HG02973 (cell line): Measurements from ENCODE around the gene GIGYF1.
"Not testable (repeated sequence)": the region's sequence is repeated elsewhere in the genome, so short reads cannot be mapped to it uniquely, and the experiment has no call there.

Experiments
- ATAC-seq: cut with Tn5 transposase; IDR thresholded peaks from one replicate; pipeline ENCODE4 v1.9.1; 2021; ENCODE audit warnings: moderate library complexity; ENCODE audit not compliant: unreplicated experiment

The GIGYF1 gene

DNA sequence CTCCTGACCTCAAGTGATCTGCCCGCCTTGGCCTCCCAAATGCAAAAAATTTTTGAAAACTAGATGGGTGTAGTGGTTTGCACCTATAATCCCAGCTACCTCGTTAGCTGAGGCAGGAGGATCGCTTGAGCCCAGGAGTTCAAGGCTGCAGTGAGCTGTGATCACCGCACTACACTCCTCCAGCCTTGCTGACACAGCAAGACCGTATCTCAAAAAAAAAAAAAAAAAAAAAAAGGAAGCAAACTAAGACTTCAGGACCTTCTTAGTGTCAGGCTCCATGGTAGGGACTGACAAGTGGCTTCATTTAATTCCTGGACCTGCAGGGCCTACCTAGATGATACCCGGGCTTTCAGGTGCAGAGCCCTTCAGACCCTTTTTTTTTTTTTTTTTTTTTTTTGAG is 14.3 kb upstream of the GIGYF1 start:
- no peak for ATAC-seq

DNA sequence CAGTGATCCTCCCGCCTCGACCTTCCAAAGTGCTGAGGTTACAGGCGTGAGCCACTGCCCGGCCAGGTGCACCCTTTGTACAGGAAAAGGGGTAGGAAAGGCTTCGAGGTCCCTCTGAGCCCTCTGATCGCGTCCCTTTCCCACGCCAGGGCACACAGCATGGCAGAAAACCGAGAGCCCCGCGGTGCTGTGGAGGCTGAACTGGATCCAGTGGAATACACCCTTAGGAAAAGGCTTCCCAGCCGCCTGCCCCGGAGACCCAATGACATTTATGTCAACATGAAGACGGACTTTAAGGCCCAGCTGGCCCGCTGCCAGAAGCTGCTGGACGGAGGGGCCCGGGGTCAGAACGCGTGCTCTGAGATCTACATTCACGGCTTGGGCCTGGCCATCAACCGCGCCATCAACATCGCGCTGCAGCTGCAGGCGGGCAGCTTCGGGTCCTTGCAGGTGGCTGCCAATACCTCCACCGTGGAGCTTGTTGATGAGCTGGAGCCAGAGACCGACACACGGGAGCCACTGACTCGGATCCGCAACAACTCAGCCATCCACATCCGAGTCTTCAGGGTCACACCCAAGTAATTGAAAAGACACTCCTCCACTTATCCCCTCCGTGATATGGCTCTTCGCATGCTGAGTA is 12.7 kb upstream of the GIGYF1 start:
- no peak for ATAC-seq

DNA sequence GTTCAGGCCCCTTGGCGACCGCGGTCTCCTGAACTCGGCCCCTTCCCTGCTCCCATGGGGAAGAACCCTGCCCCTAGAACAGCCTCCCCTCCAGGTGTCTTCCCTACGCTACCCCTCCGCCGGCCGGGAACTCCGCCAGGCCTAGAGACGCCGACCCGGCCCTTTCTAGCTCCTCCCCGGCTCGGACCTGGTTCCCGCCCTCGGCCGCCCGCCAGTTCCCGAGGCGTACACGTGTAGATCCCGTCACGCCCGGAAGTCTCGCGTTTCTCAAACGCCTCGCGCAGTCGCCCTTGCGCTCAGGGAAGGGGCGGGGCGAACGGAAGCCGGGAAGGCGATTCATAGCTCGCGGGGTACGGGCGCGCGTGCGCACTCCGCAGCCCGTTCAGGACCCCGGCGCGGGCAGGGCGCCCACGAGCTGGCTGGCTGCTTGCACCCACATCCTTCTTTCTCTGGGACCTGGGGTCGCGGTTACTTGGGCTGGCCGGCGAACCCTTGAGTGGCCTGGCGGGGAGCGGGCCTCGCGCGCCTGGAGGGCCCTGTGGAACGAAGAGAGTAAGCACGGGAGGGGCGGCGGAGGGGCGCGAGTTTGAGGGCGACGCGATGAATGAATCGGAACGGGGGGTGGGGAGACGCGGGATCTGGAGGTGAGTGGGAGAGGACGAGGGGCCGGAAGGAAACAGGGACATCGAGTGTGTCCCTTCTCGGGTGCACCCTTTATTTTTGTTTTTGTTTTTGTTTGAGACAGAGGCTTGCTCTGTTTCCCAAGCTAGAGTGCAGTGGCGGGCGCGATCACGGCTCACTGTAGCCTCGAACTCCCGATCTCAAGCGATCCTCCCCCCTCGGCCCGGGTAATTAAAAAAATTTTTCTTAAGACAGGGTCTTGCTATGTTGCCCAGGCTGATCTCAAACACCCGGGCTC is 12.0 kb upstream of the GIGYF1 start, which contains the start of gene POP7:
Gene POP7, plus strand, starts transcription at position 369 of the 919 bp plus-strand sequence. CDS start 710 bp downstream, outside the sequence.
- ATAC-seq, result peak; percentile 86

DNA sequence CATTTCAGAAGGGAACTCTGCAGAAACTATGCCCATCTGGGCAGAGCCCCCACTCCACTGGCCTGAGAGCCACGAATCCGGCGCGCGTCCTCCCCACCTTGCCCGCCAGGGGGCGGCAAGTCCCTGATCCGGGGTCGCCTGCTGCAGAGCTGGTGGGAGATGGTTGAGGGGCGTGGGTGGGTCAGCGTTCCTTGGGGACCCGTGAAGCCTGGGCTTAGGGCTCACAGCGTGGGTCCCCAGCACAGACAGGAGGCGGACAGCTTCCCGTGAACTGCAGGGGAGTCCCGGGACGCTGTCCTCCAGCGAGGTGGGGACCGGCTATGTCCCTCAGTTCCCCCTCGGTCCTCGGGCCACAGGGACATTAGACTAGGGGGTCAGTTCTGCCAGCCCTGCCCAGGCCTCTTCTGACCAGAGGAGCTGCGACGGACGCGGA is 11.3 kb upstream of the GIGYF1 start:
- ATAC-seq, result peak; percentile 53

DNA sequence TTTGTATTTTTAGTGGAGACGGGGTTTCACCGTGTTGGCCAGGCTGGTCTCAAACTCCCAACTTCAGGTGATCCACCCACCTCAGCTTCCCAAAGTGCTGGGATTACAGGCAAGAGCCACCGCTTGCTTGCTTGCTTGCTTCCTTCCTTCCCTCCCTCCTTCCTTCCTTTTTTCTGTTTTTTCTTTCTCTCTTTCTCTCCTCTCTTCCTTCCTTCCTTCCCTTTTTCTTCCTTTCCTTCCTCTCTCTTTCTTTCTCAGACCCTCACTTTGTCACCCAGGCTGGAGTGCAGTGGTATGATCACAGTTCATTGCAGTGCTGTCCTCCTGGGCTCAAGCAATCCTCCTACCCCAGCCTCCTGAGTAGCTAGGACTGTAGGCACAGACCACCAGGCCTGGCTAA is 7.0 kb upstream of the GIGYF1 start:
- ATAC-seq, result not testable (repeated sequence)

DNA sequence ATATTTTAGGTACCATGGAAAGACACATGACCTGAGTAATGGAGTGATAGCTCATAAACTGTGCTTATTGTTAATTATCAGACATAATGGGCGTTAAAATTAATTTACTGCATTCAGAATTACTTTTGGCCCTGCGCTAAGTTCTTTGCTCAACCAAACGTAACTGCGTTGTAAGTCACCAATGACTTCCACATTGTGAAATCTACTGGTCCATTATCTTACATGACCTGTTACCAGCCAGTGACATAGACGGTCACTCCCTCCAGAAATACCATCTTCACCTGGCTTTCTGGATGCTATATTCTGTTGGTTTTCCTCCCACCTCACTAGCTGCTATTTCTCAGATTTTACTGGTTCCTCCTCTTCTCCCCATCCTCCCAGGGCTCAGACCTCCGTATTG is 5.0 kb upstream of the GIGYF1 start:
- ATAC-seq, result no peak

DNA sequence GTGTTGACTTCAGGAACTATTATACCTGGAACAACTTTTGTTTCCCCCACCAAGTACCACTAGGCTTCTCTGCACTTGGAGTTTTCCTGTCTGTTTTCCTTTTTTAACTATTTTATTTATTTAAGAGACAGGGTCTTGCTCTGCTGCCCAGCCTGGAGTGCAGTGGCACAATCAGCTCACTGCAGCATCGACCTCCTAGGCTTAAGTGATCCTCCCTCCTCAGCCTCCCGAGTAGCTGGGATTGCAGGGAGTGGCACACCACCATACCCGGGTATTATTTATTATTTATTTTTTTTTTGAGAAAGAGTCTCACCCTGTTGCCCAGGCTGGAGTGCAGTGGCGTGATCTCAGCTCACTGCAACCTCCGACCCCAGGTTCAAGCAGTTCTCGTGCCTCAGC is 2.1 kb upstream of the GIGYF1 start:
- no peak for ATAC-seq

DNA sequence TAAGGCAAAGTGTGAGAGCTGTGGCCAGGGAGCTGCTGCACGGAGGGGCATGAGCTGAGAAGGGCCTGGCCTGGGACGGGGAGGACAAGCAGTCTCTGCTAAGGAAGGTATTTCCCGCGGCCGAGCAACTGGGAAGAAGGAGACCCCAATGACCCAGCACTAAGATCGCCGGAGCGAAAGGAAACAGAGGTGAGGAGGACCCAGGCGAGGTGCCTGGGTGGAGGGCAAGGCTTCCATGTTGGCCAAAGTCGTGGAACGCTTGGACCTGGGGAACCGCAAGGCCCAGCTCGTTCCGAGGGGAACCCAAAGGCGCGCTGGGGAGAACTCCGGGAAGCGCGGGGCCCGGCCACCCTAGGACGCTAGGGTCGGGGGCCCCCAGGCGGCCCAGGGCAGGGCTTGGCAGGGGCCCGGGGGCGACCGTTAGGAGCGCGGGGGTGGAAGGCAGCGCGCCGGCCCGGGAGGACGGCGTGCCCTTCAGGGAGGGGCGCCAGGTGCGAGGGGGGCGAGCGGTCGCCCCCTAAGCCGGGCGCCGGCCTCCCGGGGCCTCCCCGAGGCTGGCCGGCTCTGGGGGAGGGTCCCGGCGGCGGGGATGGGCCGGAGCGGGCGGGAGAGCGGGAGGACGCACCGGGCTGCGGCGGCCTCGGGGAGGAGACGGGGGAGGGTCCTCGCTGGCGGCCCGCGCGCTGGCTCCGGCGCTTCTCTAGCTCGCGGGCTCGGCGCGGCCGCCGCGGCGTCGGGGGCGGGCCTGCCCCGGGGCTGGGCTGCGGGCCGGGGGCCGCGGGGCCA is 545 bp downstream of the GIGYF1 start:
- no peak for ATAC-seq

DNA sequence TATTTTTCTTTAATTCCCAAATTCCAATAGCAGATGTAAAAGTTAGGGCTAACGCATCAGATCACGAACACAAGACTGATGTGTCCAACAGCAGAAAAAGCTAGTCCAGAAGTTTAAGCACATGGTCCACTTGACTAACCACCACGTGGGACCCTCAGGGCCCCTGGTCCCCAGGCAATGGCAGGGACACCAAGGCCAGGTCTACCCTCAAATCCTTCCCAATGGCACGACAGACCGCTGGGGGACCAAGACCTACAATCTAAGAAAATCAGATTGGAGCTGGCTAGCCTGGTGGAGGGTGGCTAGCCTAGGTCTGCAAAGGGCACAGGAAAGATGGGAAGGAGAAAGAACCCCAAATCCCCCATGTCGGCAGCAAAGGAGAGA is 1.5 kb downstream of the GIGYF1 start:
- no peak for ATAC-seq

DNA sequence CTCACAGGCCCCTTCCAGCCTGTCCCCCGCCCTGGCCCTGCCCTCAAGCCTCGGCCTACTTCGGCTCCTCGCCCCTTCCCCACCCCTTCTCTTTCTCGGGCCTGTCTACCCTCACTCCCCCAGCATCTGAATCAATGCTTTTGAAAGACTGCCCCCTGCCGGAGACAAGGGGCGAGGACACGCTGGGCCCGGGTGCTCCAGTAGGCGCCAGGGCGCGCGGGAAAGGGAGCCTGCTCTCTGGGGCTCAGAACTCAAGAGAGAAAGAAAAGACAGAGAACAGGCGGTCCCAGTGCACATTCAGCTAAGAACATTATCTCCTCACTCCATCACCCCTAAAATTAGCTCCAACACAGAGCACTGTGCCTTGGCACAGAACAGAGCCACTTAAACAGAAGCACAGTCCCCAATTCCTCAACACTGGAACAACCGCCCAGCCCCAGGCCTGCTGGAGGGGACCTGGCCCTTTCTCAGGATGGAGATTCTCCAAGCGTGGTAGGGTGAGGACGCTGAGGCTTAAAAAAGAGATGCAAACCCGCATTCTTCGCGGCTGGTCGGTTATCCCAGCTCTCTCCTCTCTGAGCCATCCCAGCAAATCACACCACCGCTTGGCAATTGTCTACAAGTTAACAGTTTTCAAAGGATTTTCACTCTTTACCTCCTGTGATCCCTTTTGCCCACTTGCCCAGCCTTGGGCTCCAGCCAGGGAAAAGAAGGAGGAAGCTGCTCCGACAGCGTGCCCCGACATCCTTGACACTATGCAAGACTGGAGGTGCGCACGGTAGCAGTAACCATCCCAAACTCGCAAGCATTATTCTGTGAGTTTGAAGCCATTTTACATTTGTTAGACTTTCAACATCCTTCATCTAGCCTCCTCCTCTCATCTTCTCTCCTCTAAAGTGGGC is 2.1 kb downstream of the GIGYF1 start:
- ATAC-seq, result no peak

DNA sequence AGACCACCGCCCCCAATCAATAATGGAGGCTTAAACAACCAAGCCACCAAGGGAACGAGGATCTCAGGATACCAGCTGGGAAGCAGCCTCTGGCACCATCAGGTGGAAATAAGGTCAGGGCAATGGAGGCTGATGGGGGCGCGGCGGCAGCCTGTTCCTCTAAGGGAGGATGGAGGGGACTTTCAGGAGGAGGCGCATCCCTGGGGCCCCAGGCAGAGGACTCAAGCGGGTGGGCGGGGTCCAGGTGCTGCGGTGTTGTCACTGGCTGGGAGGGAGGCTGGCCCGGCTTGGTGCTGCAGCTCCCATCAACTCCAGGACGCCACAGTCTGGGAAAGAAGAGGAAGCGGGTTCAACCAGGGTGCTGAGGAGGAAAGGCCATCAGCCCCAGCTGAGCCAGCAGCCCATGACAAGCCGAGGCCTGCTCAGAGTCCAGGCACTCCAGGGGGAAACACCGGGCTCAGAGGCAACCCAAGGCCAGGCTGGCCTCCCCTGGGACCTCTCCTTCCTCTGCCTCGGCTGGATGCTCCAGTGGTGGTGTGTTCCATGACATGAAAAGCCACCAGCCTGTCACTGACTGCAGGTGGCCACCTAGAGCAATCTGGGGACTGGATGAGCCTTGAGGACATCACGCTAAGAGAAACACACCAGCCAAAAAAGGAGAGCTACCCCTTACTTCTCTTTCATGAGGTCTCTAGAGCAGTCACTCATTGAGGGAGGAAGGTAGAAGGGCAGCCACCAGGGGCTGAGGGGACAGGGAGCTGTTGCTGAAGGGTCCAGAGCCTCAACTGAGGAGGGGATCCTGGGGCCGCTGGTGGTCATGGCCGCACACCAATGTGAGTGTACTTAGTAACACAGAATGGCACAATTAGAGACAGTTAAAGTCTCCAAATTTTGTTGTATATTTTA is 4.6 kb downstream of the GIGYF1 start:
- no peak for ATAC-seq

DNA sequence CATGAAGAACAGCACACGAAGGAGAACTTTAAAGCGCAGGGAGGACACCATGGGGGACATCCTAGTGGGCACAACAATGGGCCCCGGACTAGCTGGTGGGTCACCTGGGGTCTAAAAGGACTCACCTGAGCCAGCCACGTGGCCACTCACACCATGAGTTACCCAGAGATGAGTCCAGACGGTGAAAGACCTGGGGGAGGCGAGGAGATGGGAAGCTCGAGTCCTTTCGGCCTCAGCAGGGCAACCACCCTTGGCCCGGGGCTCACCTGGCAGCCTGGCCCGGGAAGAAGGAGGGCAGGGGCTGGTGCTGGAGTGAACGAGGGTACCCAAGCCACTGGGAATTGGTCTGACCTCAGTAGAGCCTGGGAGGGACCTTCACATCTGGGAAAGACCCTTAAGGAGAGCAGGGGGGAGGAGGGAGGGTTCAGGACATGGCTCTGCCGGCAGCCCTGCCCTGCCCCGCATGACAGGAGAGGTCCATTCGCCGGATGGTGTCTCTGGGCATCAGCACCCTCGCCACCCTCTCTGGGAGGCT is 5.7 kb downstream of the GIGYF1 start:
- no peak for ATAC-seq

DNA sequence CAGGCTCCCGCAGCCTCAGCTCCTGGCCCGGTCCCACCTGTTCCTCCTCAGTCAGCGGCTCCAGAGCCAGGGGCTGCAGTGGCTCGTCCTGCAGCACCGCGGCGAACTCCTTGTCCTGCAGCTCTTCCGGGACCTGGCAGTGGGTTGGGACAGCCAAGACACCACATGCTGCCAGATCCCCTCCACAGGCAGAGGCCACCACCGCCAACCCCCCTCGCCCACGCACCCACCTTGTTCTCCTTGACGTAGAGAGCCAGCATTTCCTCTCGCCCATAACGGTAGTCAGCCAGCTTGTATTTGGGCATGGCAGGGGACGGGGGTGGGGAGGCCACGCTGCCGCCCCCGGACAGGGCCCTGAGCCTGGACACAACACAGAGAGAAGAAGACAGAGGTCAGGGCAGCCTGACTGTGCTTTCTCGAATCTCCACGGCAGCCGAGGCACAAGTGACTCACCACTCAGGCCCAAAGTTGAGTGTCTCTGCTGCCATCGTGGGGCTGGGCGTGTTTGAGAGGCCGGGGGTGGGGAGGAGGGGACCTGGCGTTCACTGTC is 6.2 kb downstream of the GIGYF1 start:
- no peak for ATAC-seq

DNA sequence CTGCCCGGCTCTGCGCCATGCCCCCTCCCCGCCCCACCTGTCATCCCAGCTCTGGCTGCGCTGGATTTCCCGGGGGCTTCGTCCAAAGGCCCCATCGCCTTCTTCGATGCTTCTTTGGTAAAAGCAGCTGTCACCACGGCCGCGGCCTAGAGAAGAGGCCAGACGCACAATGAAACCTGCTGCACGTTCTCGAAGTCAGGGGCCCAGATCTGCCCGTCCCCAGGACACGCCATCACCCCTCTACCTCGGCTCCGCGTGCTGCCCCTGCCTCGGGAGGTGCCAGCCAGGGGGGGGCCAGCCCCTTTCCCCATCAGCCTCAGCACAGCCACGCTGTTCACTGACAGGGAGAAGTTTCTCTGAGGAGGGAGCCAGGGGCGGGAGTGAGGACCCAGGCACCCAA is 6.8 kb downstream of the GIGYF1 start:
- ATAC-seq, result no peak

DNA sequence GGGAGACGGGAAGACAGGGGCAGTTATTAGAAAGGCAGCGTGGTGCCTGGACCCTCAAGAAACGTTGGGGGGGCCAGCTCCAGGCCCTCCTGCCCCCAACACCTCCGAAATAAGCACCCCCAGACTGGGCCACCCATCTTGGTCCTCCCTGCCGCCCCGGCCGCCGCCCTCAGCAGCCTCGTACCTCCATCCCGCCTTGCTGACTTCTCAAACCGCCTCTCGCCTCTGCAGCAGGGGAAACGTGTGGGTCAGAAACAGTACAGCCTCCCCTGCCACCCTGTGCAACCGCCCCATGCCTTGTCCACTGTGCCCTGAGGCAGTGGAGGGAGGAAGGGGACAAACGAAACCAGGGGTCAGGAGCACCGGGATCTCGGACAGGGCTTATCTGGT is 7.2 kb downstream of the GIGYF1 start:
- ATAC-seq, result no peak

DNA sequence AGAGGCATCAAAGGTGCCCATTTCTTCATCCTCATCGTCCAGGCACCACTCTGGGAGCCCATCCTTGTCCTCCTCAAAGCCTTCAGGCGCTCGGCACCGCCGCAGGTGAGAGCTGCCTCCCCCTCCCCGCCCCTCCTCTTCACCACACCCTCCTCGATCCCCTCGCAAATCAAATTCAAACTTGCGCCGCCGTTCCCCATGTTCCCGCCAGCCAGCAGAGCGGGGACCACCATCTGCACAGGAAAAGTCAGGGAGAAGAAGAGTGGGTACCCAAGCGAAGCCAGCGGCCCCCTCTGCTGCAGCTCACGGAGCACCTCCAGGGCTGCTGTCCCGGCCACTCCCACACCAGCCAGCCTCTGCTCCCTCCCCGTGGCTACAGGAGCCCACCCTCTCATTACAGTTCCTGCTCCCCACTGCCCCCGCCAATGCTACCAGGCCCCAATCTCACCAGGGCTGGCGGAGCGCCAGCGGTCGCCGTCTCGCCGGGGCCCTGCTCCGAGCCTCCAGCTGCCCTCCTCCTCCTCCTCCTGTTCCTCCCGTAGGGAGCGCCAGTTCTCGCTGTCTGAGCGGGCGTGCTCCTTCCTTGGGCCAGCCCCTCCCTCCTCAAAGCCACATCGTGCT is 7.7 kb downstream of the GIGYF1 start:
- no peak for ATAC-seq

DNA sequence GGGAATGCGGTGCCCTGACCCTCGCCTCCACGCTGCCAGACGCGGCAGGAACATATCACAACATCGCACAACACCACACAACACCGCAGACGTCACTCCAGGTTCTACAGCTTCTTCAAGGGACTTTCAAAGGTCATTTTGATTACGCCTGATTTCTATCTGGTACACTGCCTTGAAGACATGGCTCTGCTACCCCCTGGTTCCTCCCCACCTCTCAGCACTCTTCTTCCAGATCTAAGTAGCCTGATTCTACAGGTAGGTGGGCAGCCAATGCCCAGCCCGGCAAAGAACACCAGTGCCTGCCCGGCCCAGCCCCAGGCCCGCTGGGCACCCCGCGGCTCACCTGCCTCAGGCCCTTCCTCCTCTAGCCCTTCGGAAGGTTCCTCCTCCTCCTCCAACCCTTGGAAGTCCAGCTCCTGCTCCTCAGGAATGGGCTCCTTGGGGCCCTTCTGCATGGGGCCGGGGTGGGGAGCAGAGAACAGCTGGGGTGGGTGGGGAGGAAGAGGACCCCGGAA is 8.4 kb downstream of the GIGYF1 start:
- no peak for ATAC-seq

DNA sequence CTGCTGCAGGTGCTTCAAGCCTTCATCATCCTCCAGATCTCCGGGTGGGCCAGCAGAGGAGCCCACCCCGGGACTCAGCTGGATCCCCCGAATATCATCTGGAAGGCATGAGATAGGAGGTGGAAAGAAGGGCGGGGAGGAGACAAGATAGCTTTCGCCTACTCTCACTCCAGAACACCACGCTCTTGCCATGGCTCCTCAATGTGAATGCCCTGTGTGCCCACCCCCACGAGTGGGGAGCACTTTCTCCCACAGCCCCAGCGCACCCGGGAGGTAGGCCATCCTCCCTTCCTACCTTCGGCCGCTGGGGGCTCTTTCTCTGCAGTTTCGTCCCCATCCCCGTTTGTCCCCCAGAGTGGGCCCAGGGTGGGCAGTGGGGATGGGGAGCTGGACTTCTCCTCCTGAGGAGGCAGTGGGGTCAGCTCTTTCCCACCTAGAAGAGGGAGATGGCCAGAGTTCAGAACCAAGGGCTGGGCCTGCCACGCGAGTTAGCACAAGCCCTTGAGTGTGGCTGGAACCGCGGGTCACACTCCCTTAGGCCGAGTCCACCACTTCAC is 8.9 kb downstream of the GIGYF1 start:
- no peak for ATAC-seq
